Neural cell (in vitro differentiated cells): Measurements from ENCODE around the gene CD300C. TPM values are rescaled to one million over a fixed set of nuclear protein-coding genes. Genes with fewer than 3 reads are reported as not detected.

Source experiments
- H2AFZ ChIP-seq: fragments of 200-600, 300-800 bp; sonication (generic), shearing (Covaris generic); 2 replicates; pipeline ENCODE4 v1.6.0; 2014; ENCODE audit warnings: low read depth, mild to moderate bottlenecking, antibody characterized with exemption, low read length, moderate library complexity
- H3F3A ChIP-seq: fragments of 200-600 bp; shearing (Covaris generic); 2 replicates; pipeline ENCODE4 v1.6.1; 2016; ENCODE audit warnings: mild to moderate bottlenecking, moderate library complexity, mixed read lengths, antibody characterized with exemption, low read length; ENCODE audit not compliant: insufficient read depth, poor library complexity, severe bottlenecking
- H3K27ac ChIP-seq: fragments of 200-600, 300-800 bp; sonication (generic), shearing (Covaris generic); 2 replicates; pipeline ENCODE4 v1.5.1; 2014; ENCODE audit warnings: mild to moderate bottlenecking, low read length, moderate library complexity
- H3K27me3 ChIP-seq: fragments of 300-800, 200-600 bp; sonication (generic), shearing (Covaris generic); 2 replicates; pipeline ENCODE4 v1.6.0; 2014; ENCODE audit warnings: mild to moderate bottlenecking, low read depth, low read length, moderate library complexity; ENCODE audit not compliant: insufficient read depth
- H3K36me3 ChIP-seq: fragments of 300-800, 200-600 bp; sonication (generic), shearing (Covaris generic); 2 replicates; pipeline ENCODE4 v1.5.1; 2014; ENCODE audit warnings: mild to moderate bottlenecking, antibody characterized with exemption, low read length, moderate library complexity; ENCODE audit not compliant: insufficient read depth
- H3K4me2 ChIP-seq: fragments of 300-800, 200-600 bp; sonication (generic), shearing (Covaris generic); 2 replicates; pipeline ENCODE4 v1.6.0; 2014; ENCODE audit warnings: mild to moderate bottlenecking, low read length
- H3K4me3 ChIP-seq: fragments of 300-800, 200-600 bp; sonication (generic), shearing (Covaris generic); 2 replicates; pipeline ENCODE4 v1.5.1; 2014; ENCODE audit warnings: mild to moderate bottlenecking, low read length, moderate library complexity
- H3K79me2 ChIP-seq: fragments of 200-600 bp; shearing (Covaris generic); replicated peaks from 2 replicates; pipeline ENCODE4 v1.6.0; 2014; ENCODE audit warnings: mild to moderate bottlenecking, low read length, moderate library complexity; ENCODE audit not compliant: insufficient read depth
- H3K9ac ChIP-seq: fragments of 300-800, 200-600 bp; sonication (generic), shearing (Covaris generic); 2 replicates; pipeline ENCODE4 v1.6.1; 2016; ENCODE audit warnings: mild to moderate bottlenecking, low read length, mixed read lengths
- H3K9me2 ChIP-seq: fragments of 200-600 bp; shearing (Covaris generic); 2 replicates; pipeline ENCODE4 v1.6.1; 2016; ENCODE audit warnings: mild to moderate bottlenecking, low read length, mixed read lengths; ENCODE audit not compliant: insufficient read depth
- H3K9me3 ChIP-seq: fragments of 200-600, 300-800 bp; sonication (generic), shearing (Covaris generic); 2 replicates; pipeline ENCODE4 v1.6.1; 2016; ENCODE audit warnings: mild to moderate bottlenecking, mixed run types, low read length, moderate library complexity, mixed read lengths
- H4K20me1 ChIP-seq: fragments of 200-600 bp; shearing (Covaris generic); 2 replicates; pipeline ENCODE4 v1.6.1; 2016; ENCODE audit warnings: mild to moderate bottlenecking, mixed run types; ENCODE audit not compliant: insufficient read depth
- EP300 ChIP-seq: fragments of 450-650 bp; conservative IDR thresholded peaks from 2 replicates; pipeline ENCODE4 v1.6.1; 2014; ENCODE audit warnings: antibody characterized with exemption, mild to moderate bottlenecking, moderate library complexity; ENCODE audit not compliant: poor library complexity, severe bottlenecking
- EZH2 ChIP-seq: fragments of 200-600, 300-800 bp; shearing (Covaris generic), sonication (generic); IDR thresholded peaks from 2 replicates; pipeline ENCODE4 v1.6.1; 2014; ENCODE audit warnings: antibody characterized with exemption, low read length, borderline replicate concordance, mild to moderate bottlenecking; ENCODE audit not compliant: insufficient read depth, poor library complexity, severe bottlenecking
- MXI1 ChIP-seq: fragments of 450-650 bp; conservative IDR thresholded peaks from 2 replicates; pipeline ENCODE4 v1.6.1; 2014; ENCODE audit warnings: antibody characterized with exemption, mild to moderate bottlenecking; ENCODE audit not compliant: poor library complexity, severe bottlenecking
- POLR2AphosphoS5 ChIP-seq: IDR thresholded peaks from 2 replicates; pipeline ENCODE4 v1.6.1; 2012
- RAD21 ChIP-seq: fragments of 450-650 bp; conservative IDR thresholded peaks from 2 replicates; pipeline ENCODE4 v1.6.1; 2014; ENCODE audit warnings: antibody characterized with exemption, mild to moderate bottlenecking, moderate library complexity
- SMC3 ChIP-seq: fragments of 450-650 bp; conservative IDR thresholded peaks from 2 replicates; pipeline ENCODE4 v1.6.1; 2014; ENCODE audit warnings: antibody characterized with exemption, mild to moderate bottlenecking, moderate library complexity; ENCODE audit not compliant: poor library complexity
- TAF1 ChIP-seq: IDR thresholded peaks from 2 replicates; pipeline ENCODE4 v1.6.1; 2012; ENCODE audit warnings: low read depth
- polyA plus RNA-seq: library from polyadenylated mRNA; depleted of rRNA; stranded (reverse); fragments of >200 nt; gene quantifications from 2 replicates; pipeline ENCODE4 v1.2.3, GENCODE V29; 2014
- TF ChIP-seq, protein P1 (sequence below): IDR thresholded peaks from 2 replicates; pipeline ENCODE4 v1.6.1; 2012; ENCODE audit warnings: borderline replicate concordance
- TF ChIP-seq, protein P2 (sequence below): fragments of 450-650 bp; IDR thresholded peaks from 2 replicates; pipeline ENCODE4 v1.5.1; 2014; ENCODE audit warnings: antibody characterized with exemption, mild to moderate bottlenecking, moderate library complexity; ENCODE audit not compliant: poor library complexity, severe bottlenecking

The CD300C gene
- polyA plus RNA-seq, 1 donor from 2014 or later, result not detected

DNA sequence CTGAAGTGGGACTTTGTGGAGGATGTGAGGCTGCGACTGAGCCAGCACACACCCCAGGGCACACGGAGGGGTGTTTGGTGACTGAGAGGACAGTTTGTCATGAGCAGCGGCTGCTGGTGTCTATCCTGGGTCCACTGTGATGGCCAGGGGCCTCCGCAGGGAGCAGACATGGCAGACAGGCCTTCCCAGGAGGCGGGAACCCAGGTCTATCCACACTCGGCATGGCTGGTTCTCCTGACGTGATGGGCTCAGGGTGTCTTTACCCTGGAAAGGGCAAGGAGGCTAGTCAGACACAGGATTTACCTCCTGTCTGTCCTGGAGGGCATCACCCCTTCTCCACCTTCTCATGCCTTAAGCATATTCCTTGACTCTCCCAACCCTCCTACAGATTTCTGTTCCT is 671 bp upstream of the CD300C start:
- Histone ChIP-seq H3K27me3 (no peaks in the 10 kb centered on the region), H3F3A (no peaks in the 10 kb centered on the region), H3K79me2 (no peaks in the 10 kb centered on the region), H3K4me2 (no peak overlapping the region), H3K9me2 (no peaks in the 10 kb centered on the region), H3K36me3 (no peaks in the 10 kb centered on the region), H4K20me1 (no peaks in the 10 kb centered on the region), H3K4me3 (no peak overlapping the region), H3K9ac (no peak overlapping the region), H3K9me3 (no peaks in the 10 kb centered on the region), H3K27ac (no peak overlapping the region), H2AFZ (no peak overlapping the region)
- no peak for TF ChIP-seq EZH2
- no peak for TF ChIP-seq EP300
- TF ChIP-seq POLR2AphosphoS5, result no peak
- no peak for TF ChIP-seq MXI1
- TF ChIP-seq, protein P1, sequence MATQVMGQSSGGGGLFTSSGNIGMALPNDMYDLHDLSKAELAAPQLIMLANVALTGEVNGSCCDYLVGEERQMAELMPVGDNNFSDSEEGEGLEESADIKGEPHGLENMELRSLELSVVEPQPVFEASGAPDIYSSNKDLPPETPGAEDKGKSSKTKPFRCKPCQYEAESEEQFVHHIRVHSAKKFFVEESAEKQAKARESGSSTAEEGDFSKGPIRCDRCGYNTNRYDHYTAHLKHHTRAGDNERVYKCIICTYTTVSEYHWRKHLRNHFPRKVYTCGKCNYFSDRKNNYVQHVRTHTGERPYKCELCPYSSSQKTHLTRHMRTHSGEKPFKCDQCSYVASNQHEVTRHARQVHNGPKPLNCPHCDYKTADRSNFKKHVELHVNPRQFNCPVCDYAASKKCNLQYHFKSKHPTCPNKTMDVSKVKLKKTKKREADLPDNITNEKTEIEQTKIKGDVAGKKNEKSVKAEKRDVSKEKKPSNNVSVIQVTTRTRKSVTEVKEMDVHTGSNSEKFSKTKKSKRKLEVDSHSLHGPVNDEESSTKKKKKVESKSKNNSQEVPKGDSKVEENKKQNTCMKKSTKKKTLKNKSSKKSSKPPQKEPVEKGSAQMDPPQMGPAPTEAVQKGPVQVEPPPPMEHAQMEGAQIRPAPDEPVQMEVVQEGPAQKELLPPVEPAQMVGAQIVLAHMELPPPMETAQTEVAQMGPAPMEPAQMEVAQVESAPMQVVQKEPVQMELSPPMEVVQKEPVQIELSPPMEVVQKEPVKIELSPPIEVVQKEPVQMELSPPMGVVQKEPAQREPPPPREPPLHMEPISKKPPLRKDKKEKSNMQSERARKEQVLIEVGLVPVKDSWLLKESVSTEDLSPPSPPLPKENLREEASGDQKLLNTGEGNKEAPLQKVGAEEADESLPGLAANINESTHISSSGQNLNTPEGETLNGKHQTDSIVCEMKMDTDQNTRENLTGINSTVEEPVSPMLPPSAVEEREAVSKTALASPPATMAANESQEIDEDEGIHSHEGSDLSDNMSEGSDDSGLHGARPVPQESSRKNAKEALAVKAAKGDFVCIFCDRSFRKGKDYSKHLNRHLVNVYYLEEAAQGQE, result no peak
- no peak for TF ChIP-seq SMC3
- no peak for TF ChIP-seq TAF1
- TF ChIP-seq, protein P2, sequence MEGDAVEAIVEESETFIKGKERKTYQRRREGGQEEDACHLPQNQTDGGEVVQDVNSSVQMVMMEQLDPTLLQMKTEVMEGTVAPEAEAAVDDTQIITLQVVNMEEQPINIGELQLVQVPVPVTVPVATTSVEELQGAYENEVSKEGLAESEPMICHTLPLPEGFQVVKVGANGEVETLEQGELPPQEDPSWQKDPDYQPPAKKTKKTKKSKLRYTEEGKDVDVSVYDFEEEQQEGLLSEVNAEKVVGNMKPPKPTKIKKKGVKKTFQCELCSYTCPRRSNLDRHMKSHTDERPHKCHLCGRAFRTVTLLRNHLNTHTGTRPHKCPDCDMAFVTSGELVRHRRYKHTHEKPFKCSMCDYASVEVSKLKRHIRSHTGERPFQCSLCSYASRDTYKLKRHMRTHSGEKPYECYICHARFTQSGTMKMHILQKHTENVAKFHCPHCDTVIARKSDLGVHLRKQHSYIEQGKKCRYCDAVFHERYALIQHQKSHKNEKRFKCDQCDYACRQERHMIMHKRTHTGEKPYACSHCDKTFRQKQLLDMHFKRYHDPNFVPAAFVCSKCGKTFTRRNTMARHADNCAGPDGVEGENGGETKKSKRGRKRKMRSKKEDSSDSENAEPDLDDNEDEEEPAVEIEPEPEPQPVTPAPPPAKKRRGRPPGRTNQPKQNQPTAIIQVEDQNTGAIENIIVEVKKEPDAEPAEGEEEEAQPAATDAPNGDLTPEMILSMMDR, result no peak
- TF ChIP-seq RAD21, result no peak

DNA sequence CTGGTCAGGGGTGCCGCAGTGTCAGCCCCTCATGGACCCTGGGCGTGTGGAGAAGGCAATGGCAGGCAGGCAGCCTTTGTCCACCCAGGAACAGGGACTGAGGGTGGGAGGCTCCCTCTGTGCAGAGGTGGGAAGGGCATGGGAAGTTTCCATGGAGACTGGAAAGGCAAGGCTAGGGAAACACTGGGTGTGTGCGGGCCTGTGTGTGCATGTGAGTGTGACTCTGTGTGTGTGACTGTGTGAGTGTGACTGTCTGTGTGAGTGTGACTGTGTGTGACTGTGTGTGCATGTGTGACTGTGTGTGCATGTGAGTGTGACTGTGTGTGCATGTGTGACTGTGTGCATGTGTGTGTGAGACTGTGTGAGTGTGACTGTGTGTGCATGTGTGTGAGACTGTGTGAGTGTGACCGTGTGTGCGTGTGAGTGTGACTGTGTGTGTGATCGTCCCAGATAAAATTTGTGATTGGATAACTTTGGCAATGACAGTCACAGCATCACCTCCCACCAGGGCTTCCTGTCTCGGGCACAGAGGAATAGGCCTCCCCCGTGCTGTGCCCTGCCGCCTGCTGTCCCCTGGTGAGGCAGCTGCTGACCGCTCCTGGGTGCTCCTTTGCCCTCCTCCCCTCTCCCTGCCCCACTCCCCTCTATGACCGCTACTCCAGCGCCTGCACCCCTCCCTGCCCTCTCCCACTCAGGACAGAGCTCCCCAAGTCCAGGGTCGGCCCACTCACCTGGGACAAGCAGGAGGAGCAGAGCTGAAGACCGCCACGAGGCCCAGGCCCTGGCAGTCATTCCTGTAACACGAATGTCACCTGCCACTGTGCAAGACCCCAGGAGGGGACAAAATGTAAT is 698 bp downstream of the CD300C start:
- Histone ChIP-seq H3K27me3 (no peaks in the 10 kb centered on the region), H3K36me3 (no peaks in the 10 kb centered on the region), H3K27ac (no peak overlapping the region), H3K79me2 (no peaks in the 10 kb centered on the region), H3K9ac (no peak overlapping the region), H3F3A (no peaks in the 10 kb centered on the region), H3K4me2 (no peak overlapping the region), H2AFZ (no peak overlapping the region), H4K20me1 (no peaks in the 10 kb centered on the region), H3K4me3 (no peak overlapping the region), H3K9me2 (no peaks in the 10 kb centered on the region), H3K9me3 (no peaks in the 10 kb centered on the region)
- TF ChIP-seq, protein P2, result no peak
- TF ChIP-seq SMC3 (no peak), POLR2AphosphoS5 (peak; percentile 47), EP300 (no peak), TAF1 (no peak), EZH2 (no peak), MXI1 (no peak)
